Measurements from ENCODE around the gene FHIT. TPM values are rescaled to one million over a fixed set of nuclear protein-coding genes. Genes with fewer than 3 reads are reported as not detected.
"Not testable (repeated sequence)": the region's sequence is repeated elsewhere in the genome, so short reads cannot be mapped to it uniquely, and the experiment has no call there.

The FHIT gene
- polyA plus RNA-seq, 12 donors = 3.8 to 10.9 (median 5.4) TPM; not detected in 2

GRCh38 chr3:59836531-59836930 lies 1414.7 kb downstream of the FHIT start:
- DNase-seq = no peak

GRCh38 chr3:59832702-59833101 lies 1418.5 kb downstream of the FHIT start:
- DNase-seq = no peak

GRCh38 chr3:59832241-59832640 lies 1419.0 kb downstream of the FHIT start:
- no peak for DNase-seq

GRCh38 chr3:59831394-59831793 lies 1419.9 kb downstream of the FHIT start:
- DNase-seq = no peak

GRCh38 chr3:59829527-59829926 lies 1421.7 kb downstream of the FHIT start:
- no peak for DNase-seq

- DNase-seq = no peak
Measured at GRCh38 chr3:59824876-59825275, 1426.4 kb downstream of the FHIT start.

- DNase-seq = no peak
Measured at GRCh38 chr3:59821274-59821673, 1430.0 kb downstream of the FHIT start.

- DNase-seq = no peak
Measured at GRCh38 chr3:59820352-59820934, 1430.8 kb downstream of the FHIT start.

GRCh38 chr3:59818919-59819300 lies 1432.3 kb downstream of the FHIT start:
- no peak for DNase-seq

- peak; percentile 79 for DNase-seq
Measured at GRCh38 chr3:59818033-59818918, 1433.0 kb downstream of the FHIT start.

GRCh38 chr3:59817511-59817910 lies 1433.7 kb downstream of the FHIT start:
- DNase-seq = no peak

GRCh38 chr3:59816312-59816711 lies 1434.9 kb downstream of the FHIT start:
- no peak for DNase-seq

GRCh38 chr3:59813148-59813538 lies 1438.1 kb downstream of the FHIT start:
- DNase-seq = no peak

- no peak for DNase-seq
Measured at GRCh38 chr3:59812237-59813147, 1438.8 kb downstream of the FHIT start.

GRCh38 chr3:59811160-59811559 lies 1440.1 kb downstream of the FHIT start:
- no peak for DNase-seq

GRCh38 chr3:59810606-59811005 lies 1440.6 kb downstream of the FHIT start:
- DNase-seq = no peak

- DNase-seq = peak; percentile 69
Measured at GRCh38 chr3:59809710-59810444, 1441.4 kb downstream of the FHIT start.

GRCh38 chr3:59809016-59809415 lies 1442.2 kb downstream of the FHIT start:
- DNase-seq = no peak

GRCh38 chr3:59808446-59808845 lies 1442.8 kb downstream of the FHIT start:
- DNase-seq = no peak

- DNase-seq = no peak
Measured at GRCh38 chr3:59803268-59803667, 1448.0 kb downstream of the FHIT start.

GRCh38 chr3:59802453-59802852 lies 1448.8 kb downstream of the FHIT start:
- DNase-seq = not testable (repeated sequence)

- no peak for DNase-seq
Measured at GRCh38 chr3:59802045-59802444, 1449.2 kb downstream of the FHIT start.

Measured in muscle of arm (tissue), 12 donors.